ENCODE measurements around the gene IFT22. TPM values are rescaled to one million over a fixed set of nuclear protein-coding genes. Genes with fewer than 3 reads are reported as not detected.
"Not testable (repeated sequence)": the region's sequence is repeated elsewhere in the genome, so short reads cannot be mapped to it uniquely, and the experiment has no call there.

The IFT22 gene
- total RNA-seq, 1 experiment from 2014 or later = 13.2 TPM

DNA sequence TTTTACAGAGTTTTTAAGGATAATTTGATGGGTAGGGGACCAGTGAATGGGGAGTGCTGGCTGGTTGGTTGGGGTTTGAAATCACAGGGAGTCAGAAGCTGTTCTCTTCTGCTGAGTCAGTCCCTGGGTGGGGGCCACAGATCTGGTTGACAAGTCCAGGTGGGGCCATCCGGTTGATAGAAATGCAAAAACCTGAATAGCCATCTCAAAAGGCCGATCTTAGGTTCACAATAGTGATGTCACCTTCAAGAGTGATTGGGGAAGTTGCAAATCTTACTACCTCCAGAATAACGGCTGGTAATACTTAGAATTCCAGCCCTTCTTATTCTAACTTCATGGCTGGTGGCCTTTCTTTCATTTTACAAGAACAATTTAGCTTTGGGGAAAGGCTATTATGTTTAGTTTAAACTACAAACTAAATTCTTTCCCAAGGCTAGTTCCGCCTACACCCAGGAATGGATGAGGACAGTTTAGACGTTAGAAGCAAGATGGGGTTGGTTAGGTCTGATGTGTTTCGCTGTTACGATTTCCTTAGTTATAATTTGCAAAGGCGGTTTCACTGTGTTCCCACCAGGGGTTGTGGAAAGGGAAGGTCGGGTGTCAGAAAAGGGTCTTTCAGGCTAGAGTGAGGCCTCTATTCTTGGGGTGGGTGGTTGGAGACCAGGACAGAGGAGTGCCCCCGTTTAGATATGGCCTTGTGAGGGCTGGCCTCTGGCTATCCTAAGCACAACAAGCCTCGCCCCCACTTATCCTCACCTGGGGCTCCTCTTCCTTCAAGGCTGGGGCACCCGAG lies 27.4 kb downstream of the IFT22 start:
- no peak overlapping the region for H3K27ac Mint-ChIP-seq (ENCODE audit: unreplicated experiment)
- intact Hi-C loops (cut with micrococcal nuclease; ENCODE audit: unreplicated experiment) = no loop called here
- H3K27me3 Mint-ChIP-seq (ENCODE audit: unreplicated experiment) = peaks cover 59% of the 10 kb centered on the region
- no peaks in the 10 kb centered on the region for H3K36me3 Mint-ChIP-seq (ENCODE audit: insufficient read depth, unreplicated experiment)
- H3K4me3 Mint-ChIP-seq (ENCODE audit: low read depth, unreplicated experiment) = no peak overlapping the region
- CTCF ChIA-PET = no interaction called here
- TF ChIP-seq CTCF (IDR thresholded peaks at IDR 0.05; ENCODE audit: unreplicated experiment) = no peak
- no peaks in the 10 kb centered on the region for H3K4me1 Mint-ChIP-seq (ENCODE audit: low read depth, unreplicated experiment)
- no peaks in the 10 kb centered on the region for H3K9me3 Mint-ChIP-seq (ENCODE audit: low read depth, unreplicated experiment)
- BruUV-seq (replicated peaks) = no TSS peak
- DNase-seq = no peak

GRCh38 chr7:101293069-101294021 lies 28.3 kb downstream of the IFT22 start:
- peaks cover 60% of the 10 kb centered on the region for H3K27me3 Mint-ChIP-seq (ENCODE audit: unreplicated experiment)
- CTCF ChIA-PET = interaction anchor here (0.7 kb wide), 1 partner anchor 19 kb away, joined by 3 read pairs; no protein-coding TSS in a partner anchor
- DNase-seq; H3K27ac Mint-ChIP-seq (ENCODE audit: unreplicated experiment); intact Hi-C loops (cut with micrococcal nuclease; ENCODE audit: unreplicated experiment); H3K36me3 Mint-ChIP-seq (ENCODE audit: insufficient read depth, unreplicated experiment); H3K9me3 Mint-ChIP-seq (ENCODE audit: low read depth, unreplicated experiment); BruUV-seq (replicated peaks); H3K4me1 Mint-ChIP-seq (ENCODE audit: low read depth, unreplicated experiment); H3K4me3 Mint-ChIP-seq (ENCODE audit: low read depth, unreplicated experiment): not testable (repeated sequence)

DNA sequence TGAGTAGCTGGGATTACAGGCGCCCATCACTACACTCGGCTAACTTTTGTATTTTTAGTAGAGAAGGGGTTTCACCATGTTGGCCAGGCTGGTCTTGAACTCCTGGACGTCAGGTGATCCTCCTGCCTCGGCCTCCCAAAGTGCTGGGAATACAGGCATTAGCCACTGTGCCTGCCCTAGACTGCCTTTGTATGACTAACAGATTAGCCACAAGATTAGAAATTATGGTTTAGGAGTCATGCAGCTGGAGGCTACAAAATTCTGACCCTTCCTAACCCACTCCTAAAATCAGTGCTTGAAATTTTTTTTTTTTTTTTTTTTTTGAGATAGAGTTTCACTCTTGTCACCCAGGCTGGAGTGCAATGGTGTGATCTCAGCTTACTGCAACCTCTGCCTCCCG lies 29.0 kb downstream of the IFT22 start:
- intact Hi-C loops (cut with micrococcal nuclease; ENCODE audit: unreplicated experiment); BruUV-seq (replicated peaks); H3K4me1 Mint-ChIP-seq (ENCODE audit: low read depth, unreplicated experiment); H3K9me3 Mint-ChIP-seq (ENCODE audit: low read depth, unreplicated experiment); H3K36me3 Mint-ChIP-seq (ENCODE audit: insufficient read depth, unreplicated experiment); H3K4me3 Mint-ChIP-seq (ENCODE audit: low read depth, unreplicated experiment); H3K27ac Mint-ChIP-seq (ENCODE audit: unreplicated experiment); CTCF ChIA-PET; DNase-seq: not testable (repeated sequence)
- H3K27me3 Mint-ChIP-seq (ENCODE audit: unreplicated experiment) = peaks cover 60% of the 10 kb centered on the region

- peak; percentile 52 for DNase-seq
- intact Hi-C loops (cut with micrococcal nuclease; ENCODE audit: unreplicated experiment) = not testable (repeated sequence)
These were observed 31.2 kb downstream of the IFT22 start for GRCh38 chr7:101290186-101291037.

GRCh38 chr7:101289687-101290086 lies 31.9 kb downstream of the IFT22 start:
- BruUV-seq (replicated peaks); H3K9me3 Mint-ChIP-seq (ENCODE audit: low read depth, unreplicated experiment); H3K4me1 Mint-ChIP-seq (ENCODE audit: low read depth, unreplicated experiment); H3K27ac Mint-ChIP-seq (ENCODE audit: unreplicated experiment); CTCF ChIA-PET; H3K4me3 Mint-ChIP-seq (ENCODE audit: low read depth, unreplicated experiment); H3K36me3 Mint-ChIP-seq (ENCODE audit: insufficient read depth, unreplicated experiment); DNase-seq: not testable (repeated sequence)
- intact Hi-C loops (cut with micrococcal nuclease; ENCODE audit: unreplicated experiment) = loop anchor here (10.0 kb wide), 1 partner anchor 145 kb away; no protein-coding TSS in a partner anchor
- H3K27me3 Mint-ChIP-seq (ENCODE audit: unreplicated experiment) = peaks cover 73% of the 10 kb centered on the region

More at GRCh38 chr7:101290186-101291037, 31.2 kb downstream of the IFT22 start:
- not testable (repeated sequence) for BruUV-seq (replicated peaks); H3K9me3 Mint-ChIP-seq (ENCODE audit: low read depth, unreplicated experiment); H3K27ac Mint-ChIP-seq (ENCODE audit: unreplicated experiment); H3K4me1 Mint-ChIP-seq (ENCODE audit: low read depth, unreplicated experiment); H3K36me3 Mint-ChIP-seq (ENCODE audit: insufficient read depth, unreplicated experiment); H3K4me3 Mint-ChIP-seq (ENCODE audit: low read depth, unreplicated experiment)
- peaks cover 72% of the 10 kb centered on the region for H3K27me3 Mint-ChIP-seq (ENCODE audit: unreplicated experiment)
- CTCF ChIA-PET = interaction anchor here (0.6 to 1.5 kb wide), 4 partner anchors 8 to 183 kb away, joined by 3 to 6 read pairs (median 4); partner anchors contain the start of gene ZNHIT1

Measured in Calu3 (cell line).